DMS53 treated with DMSO at 0.1 percent for 48 hours (cell line): ENCODE measurements around the gene BIK.

Experiments
- DNase-seq: peaks from one replicate; lab custom pipeline; 2025; ENCODE audit not compliant: unreplicated experiment; lab: John Stamatoyannopoulos, UW

BIK gene, protein sequence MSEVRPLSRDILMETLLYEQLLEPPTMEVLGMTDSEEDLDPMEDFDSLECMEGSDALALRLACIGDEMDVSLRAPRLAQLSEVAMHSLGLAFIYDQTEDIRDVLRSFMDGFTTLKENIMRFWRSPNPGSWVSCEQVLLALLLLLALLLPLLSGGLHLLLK

GRCh38 chr22:43110444-43110926, at the start of gene BIK:
Gene BIK, plus strand, starts transcription at chr22:43110750. Its CDS starts 13,273 bp downstream, at chr22:43124023.
- peak; percentile 21 for DNase-seq

GRCh38 chr22:43066134-43066533, 44.4 kb upstream of the BIK start:
- no peak for DNase-seq

- no peak for DNase-seq
Measured at GRCh38 chr22:43066844-43067385, 43.6 kb upstream of the BIK start.

- no peak for DNase-seq
Measured at GRCh38 chr22:43077121-43077877, 33.3 kb upstream of the BIK start.

- DNase-seq = no peak
Measured at GRCh38 chr22:43078522-43078921, 32.0 kb upstream of the BIK start.

DNA sequence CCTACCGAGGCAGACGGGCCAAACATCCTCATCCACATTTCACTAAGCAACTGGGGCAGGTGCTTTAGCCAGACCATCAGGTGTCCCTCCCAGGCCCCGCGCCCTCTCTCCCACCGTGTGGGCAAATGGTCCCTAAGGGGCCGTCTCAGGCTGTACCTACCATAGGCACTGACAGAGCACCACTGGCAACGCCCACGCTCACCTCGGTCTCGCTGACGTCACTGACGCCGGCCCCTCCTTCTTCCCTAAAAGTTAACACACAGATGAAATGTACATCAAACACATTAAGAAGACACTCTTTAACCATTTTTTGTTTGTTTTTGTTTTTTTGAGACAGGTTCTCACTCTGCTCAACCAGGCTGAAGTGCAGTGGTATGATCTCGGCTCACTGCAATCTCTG, 30.8 kb upstream of the BIK start:
- no peak for DNase-seq

DNA sequence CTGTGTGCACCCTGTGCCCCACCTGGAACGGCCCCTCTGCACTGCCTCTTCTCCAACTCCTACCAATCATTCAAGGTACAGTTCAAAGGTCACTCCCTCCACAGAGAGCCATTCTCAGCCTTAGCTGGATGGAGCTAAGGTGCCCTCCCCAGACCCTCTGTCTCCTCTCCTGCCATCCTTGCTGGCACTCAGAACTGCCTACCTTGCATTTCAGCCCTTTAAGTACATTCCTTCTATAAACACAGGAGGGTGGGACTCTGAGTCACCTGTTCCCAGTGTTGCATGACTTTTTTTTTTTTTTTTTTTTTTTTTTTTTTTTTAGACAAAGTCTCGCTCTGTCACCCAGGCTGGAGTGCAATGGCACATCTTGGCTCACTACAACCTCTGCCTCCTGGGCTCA, 29.9 kb upstream of the BIK start:
- DNase-seq = peak; percentile 39

GRCh38 chr22:43081968-43082367, 28.6 kb upstream of the BIK start:
- DNase-seq = no peak

DNA sequence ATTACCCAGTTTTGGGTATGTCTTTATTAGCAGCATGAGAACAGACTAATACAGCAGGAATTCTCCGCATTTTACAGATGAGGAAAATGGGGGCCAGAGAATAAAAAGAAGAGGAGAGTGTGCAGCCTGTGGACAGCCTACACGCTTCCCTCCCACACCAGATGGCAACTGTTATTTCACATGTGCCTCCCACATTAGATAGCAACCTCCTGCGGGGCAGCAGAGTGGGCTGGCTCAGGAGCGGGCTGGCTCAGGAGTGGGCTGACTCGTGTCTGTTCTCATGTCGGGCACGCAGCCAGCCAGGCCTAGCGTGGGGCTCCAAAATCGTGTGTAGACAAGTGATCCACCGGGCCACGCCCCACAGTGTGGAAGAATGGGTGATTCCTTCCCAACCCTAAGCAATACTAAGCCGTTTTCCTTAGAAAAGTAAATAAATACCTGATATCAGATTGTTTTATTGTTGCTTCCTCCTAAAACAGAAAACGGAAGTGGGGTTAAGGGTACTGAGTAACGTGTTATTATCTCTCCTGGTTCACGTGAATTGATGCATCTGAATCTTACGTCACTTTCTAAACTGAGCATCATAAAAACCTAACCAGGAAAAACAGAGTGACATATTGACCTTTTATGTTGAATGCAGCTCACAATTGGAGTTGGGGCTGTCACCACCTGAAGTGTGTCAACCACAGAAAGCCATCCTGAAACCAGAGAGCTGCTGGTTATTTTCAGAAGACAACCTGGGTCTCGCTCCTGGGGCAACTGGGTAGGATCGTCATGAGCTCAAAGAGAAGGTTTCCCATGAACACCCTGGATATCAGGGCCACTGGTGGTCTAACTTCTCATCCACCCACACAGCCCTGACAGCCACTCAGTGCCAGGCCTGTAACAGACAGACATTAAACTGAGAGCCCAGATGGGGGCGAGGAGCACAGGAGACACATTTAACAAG, 24.6 kb upstream of the BIK start:
- no peak for DNase-seq

GRCh38 chr22:43088627-43088983, 21.9 kb upstream of the BIK start:
- no peak for DNase-seq

GRCh38 chr22:43088984-43089717, 21.4 kb upstream of the BIK start, which contains the start of gene TTLL1:
Gene TTLL1, minus strand, starts transcription at chr22:43089391. Its CDS starts 13,805 bp downstream, at chr22:43075586.
- DNase-seq = peak; percentile 76

GRCh38 chr22:43090130-43090789, 20.3 kb upstream of the BIK start:
- DNase-seq = peak; percentile 62

- DNase-seq = no peak
Measured at GRCh38 chr22:43092085-43092484, 18.5 kb upstream of the BIK start.

DNA sequence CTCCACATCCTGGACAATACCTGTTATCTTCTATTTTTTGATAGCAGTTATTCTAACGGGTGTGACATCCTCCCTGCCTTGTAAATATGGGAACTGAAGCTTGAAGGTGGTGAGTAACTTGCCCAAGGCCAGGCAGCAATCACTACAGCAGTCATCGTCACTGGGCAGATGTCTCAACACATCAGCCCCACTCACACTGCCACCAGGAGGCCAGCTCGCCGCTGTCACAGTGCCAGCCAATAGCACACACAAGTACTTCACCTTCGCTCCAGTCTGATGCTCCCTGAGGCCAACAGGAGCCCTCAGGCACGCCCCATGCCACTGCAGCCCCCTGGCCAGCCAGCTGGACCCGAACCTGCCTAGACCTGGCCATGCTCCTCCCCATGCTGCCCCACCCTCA, 16.5 kb upstream of the BIK start:
- DNase-seq = no peak

DNA sequence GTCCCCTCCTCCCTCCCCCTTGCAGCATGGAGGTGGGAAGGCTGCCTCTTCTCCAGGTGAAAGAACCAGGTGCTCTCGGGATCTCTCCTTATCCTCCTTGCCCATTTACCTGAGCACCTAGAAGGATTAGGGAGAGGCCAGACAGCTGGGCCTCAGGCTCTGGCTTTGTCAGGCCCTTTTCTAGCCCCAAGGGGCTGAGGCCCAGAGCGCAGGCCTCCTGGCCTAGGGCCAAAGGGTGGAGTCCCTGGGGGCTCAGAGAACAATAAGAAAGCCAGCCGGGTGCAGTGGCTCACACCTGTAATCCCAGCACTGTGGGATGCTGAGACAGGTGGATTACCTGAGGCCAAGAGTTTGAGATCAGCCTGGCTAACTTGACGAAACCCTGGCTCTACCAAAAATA, 16.0 kb upstream of the BIK start:
- DNase-seq = no peak

- DNase-seq = no peak
Measured at GRCh38 chr22:43096420-43096819, 14.1 kb upstream of the BIK start.

- DNase-seq = no peak
Measured at GRCh38 chr22:43098356-43098755, 12.2 kb upstream of the BIK start.

DNA sequence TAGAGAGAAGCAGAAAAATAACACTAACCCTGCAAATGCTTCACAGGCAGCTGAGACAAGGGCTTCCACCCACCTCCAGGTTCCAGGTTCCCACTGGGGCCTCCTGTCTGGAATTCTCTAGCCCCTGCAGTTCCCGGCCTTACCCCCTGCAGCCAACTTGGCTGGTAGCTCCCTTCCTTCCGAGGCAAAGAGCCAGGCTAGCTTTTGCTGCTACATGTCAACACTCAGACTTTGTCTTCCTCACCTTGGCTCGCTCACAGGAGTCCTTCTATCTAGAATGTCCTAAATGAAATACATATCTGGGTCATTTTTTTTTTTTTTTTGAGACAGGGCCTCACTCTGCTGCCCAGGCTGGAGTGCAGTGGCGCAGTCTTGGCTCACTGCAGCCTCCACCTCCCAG, 11.5 kb upstream of the BIK start:
- DNase-seq = no peak

DNA sequence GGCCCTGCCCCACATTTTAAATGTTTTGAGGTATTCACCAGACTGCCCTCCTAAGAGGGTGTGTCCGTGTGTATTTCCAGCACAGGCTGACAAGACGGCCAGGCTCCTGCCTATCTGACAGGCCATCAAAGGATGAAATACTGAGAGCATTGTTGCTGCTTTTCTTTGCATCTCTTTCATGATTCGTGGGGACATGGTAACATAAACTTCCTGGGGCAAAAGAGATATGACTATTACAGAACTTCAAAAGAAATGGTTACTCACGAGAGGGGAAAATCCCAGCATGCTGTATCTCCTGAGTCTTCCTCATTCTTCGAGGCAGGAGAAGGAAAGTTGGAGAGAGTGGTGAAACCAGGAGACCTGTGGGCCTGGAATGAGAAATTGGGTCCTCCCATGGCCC, 10.3 kb upstream of the BIK start:
- no peak for DNase-seq

GRCh38 chr22:43101306-43101705, 9.2 kb upstream of the BIK start:
- no peak for DNase-seq
